K562 (cell line): ENCODE results near the gene TMEM187. TPM values are rescaled to one million over a fixed set of nuclear protein-coding genes. Genes with fewer than 3 reads are reported as not detected.
A peak's percentile ranks its signal among the peaks of the same experiment; 100 is the strongest.

Source experiments
- ATAC-seq: fragments of 200-7000 bp; cut with Tn5 transposase; 3 replicates; pipeline ENCODE4 v1.9.1; 2020; ENCODE audit warnings: moderate library complexity
- BruUV-seq: library from RNA; stranded (reverse); fragments of 400-500 nt; replicated peaks from 2 replicates; lab custom pipeline; 2021; lab: Mats Ljungman, UMichigan
- CTCF ChIA-PET: fragments of 300-600 bp; formaldehyde crosslinking; extraction: SDS; loops from one replicate; lab custom pipeline; 2021; ENCODE audit warnings: low intra/inter-chr PET ratio; lab: Yijun Ruan, JAX
- POLR2A ChIA-PET: fragments of 300-600, 350-650 bp; sonication (Branson Sonifier 250); formaldehyde crosslinking; extraction: SDS; loops from one replicate; lab custom pipeline; 2021; ENCODE audit warnings: antibody characterized with exemption, inconsistent platforms; lab: Yijun Ruan, JAX
- DNase-seq, 4 experiments: peaks; one replicate each; pipeline versions ENCODE4 v3.0.0 to v3.0.0-alpha.2; 2011 to 2018; ENCODE audit warnings: low spot score in 3 of 4, mixed read lengths in 3 of 4; ENCODE audit errors: extremely low read depth in 1 of 4
- FAIRE-seq: peaks from 2 replicates; lab custom pipeline; 2011; peaks lifted over from hg19 to GRCh38; lab: Jason Lieb, UNC
- H2AFZ ChIP-seq: 2 replicates; pipeline ENCODE4 v1.6.0; 2011; ENCODE audit warnings: low read depth, low read length, control low read depth, inconsistent platforms
- H3K27ac ChIP-seq: fragments of 200-600 bp; 3 replicates; pipeline ENCODE4 v1.8.0; 2011; ENCODE audit warnings: low read depth, mild to moderate bottlenecking, control low read depth, inconsistent platforms, low read length, moderate library complexity, mixed read lengths; ENCODE audit errors: extremely low read depth
- H3K27me3 ChIP-seq, 2 experiments: fragments of 300-600 bp in 1 of 2; 2 replicates in 1 of 2; 3 replicates in 1 of 2; pipeline versions ENCODE4 v1.6.0 to v1.8.0; 2011; ENCODE audit warnings: inconsistent platforms in 2 of 2, low read length in 2 of 2, mild to moderate bottlenecking in 1 of 2, mixed read lengths in 1 of 2, moderate library complexity in 1 of 2; ENCODE audit not compliant: control insufficient read depth in 2 of 2, insufficient read depth in 2 of 2
- H3K36me3 ChIP-seq: fragments of 300-600 bp; 3 replicates; pipeline ENCODE4 v1.8.0; 2011; ENCODE audit warnings: mild to moderate bottlenecking, low read length, inconsistent platforms; ENCODE audit not compliant: control insufficient read depth, insufficient read depth
- H3K4me1 ChIP-seq, 2 experiments: fragments of 200-600 bp in 1 of 2; replicated peaks in 1 of 2; 2 replicates in 1 of 2; 3 replicates in 1 of 2; pipeline versions ENCODE4 v1.5.1 to v1.8.0; 2011; ENCODE audit warnings: inconsistent platforms in 2 of 2, low read length in 2 of 2, mild to moderate bottlenecking in 1 of 2, mixed read lengths in 1 of 2, moderate library complexity in 1 of 2; ENCODE audit not compliant: control insufficient read depth in 2 of 2, insufficient read depth in 2 of 2
- H3K4me2 ChIP-seq: 2 replicates; pipeline ENCODE4 v1.6.1; 2011; ENCODE audit warnings: low read length, control low read depth, inconsistent platforms, mixed read lengths; ENCODE audit not compliant: insufficient read depth
- H3K4me3 ChIP-seq: fragments of 200-600 bp; sonication (generic), shearing (Covaris generic); 2 replicates; pipeline ENCODE4 v1.5.1; 2016; ENCODE audit warnings: control low read depth, inconsistent platforms
- H3K79me2 ChIP-seq: fragments of 200-600 bp; 3 replicates; pipeline ENCODE4 v1.8.0; 2011; ENCODE audit warnings: low read length, inconsistent platforms; ENCODE audit not compliant: control insufficient read depth, insufficient read depth
- H3K9ac ChIP-seq, 2 experiments: 2 replicates each; pipeline versions ENCODE4 v1.6.0 to v1.6.1; 2011; ENCODE audit warnings: low read depth in 2 of 2, low read length in 2 of 2, control low read depth in 1 of 2, inconsistent platforms in 1 of 2, mild to moderate bottlenecking in 1 of 2, mixed read lengths in 1 of 2; ENCODE audit not compliant: insufficient read depth in 1 of 2
- H3K9me1 ChIP-seq: one replicate; pipeline ENCODE4 v1.6.0; 2011; ENCODE audit warnings: inconsistent platforms, mild to moderate bottlenecking, low read length, moderate library complexity; ENCODE audit not compliant: control insufficient read depth, insufficient read depth
- H3K9me3 ChIP-seq: replicated peaks from 2 replicates; pipeline ENCODE4 v1.5.1; 2011; ENCODE audit warnings: low read depth, low read length, inconsistent platforms; ENCODE audit not compliant: control insufficient read depth, insufficient read depth
- H4K20me1 ChIP-seq: replicated peaks from 2 replicates; pipeline ENCODE4 v1.6.1; 2011; ENCODE audit warnings: low read length, inconsistent platforms, mixed read lengths; ENCODE audit not compliant: control insufficient read depth, insufficient read depth
- ADNP ChIP-seq: fragments of 200-800 bp; sonication (Bioruptor generic); IDR thresholded peaks from 2 replicates; pipeline ENCODE4 v1.6.1; 2016; ENCODE audit warnings: missing genetic modification characterization, missing compliant biosample characterization
- HNRNPL ChIP-seq: fragments of 200-400 bp; formaldehyde crosslinking; IDR thresholded peaks from 2 replicates; pipeline ENCODE4 v1.6.1; 2017; ENCODE audit warnings: low read depth, mild to moderate bottlenecking, low read length
- KDM1A ChIP-seq, 2 experiments: fragments of 450-650 bp; IDR thresholded peaks; 2 replicates each; pipeline ENCODE4 v1.6.1; 2016; ENCODE audit warnings: mild to moderate bottlenecking in 2 of 2
- NFIC ChIP-seq: fragments of 450-650 bp; IDR thresholded peaks from 2 replicates; pipeline ENCODE4 v1.6.1; 2017; ENCODE audit warnings: mild to moderate bottlenecking, inconsistent platforms
- SNIP1 ChIP-seq: fragments of 450-650 bp; IDR thresholded peaks from 2 replicates; pipeline ENCODE4 v1.7.1; 2017; ENCODE audit warnings: low read depth, mild to moderate bottlenecking
- SRSF7 ChIP-seq: fragments of 200-400 bp; formaldehyde crosslinking; optimal IDR thresholded peaks from 2 replicates; pipeline ENCODE3; 2017; ENCODE audit warnings: mild to moderate bottlenecking, low read depth, low read length
- TAF9B ChIP-seq: fragments of 450-650 bp; IDR thresholded peaks from 2 replicates; pipeline ENCODE4 v1.6.1; 2018; ENCODE audit warnings: mild to moderate bottlenecking; ENCODE audit not compliant: partially characterized antibody
- WGBS: fragments of 100-300 bp; shearing (Covaris generic); methylation state at CpG from one replicate; pipeline ENCODE4 v1.1.6; 2016; ENCODE audit warnings: low coverage, mixed read lengths; ENCODE audit not compliant: insufficient coverage; ENCODE audit errors: missing lambda C conversion rate; 5-methylcytosine and 5-hydroxymethylcytosine counted together
- in situ Hi-C: fragments of 300-500 bp; cut with MboI; formaldehyde crosslinking; loops from 4 replicates; pipeline ENCODE4 v1.15.0; 2018; ENCODE audit warnings: inconsistent platforms, mixed read lengths
- intact Hi-C: fragments of 100-400 bp; cut with micrococcal nuclease; formaldehyde crosslinking; loops from 2 replicates; pipeline ENCODE4 v1.14.2; 2022
- polyA plus RNA-seq, 8 experiments: library from polyadenylated mRNA; depleted of rRNA in 4 of 8; stranded (reverse) in 5 of 8; unstranded in 3 of 8; fragments of >200 nt; fragmentation: Nextera tagmentation in 2 of 8; fragmentation: Illumina TruSeq in 1 of 8; extraction: Ambion mirVana in 2 of 8; extraction: Trizol in 1 of 8; gene quantifications; 2 replicates each; pipeline versions ENCODE4 v1.2.1 to v1.2.3, GENCODE V29; 2011 to 2014; ENCODE audit warnings: inconsistent platforms in 1 of 8, missing spikeins in 1 of 8
- total RNA-seq, 7 experiments: library from RNA; depleted of rRNA in 6 of 7; stranded (reverse); fragments of >200 nt in 6 of 7; fragmentation: Illumina TruSeq in 2 of 7; extraction: Trizol in 2 of 7; gene quantifications; 2 replicates each; pipeline versions ENCODE4 v1.2.1 to v1.2.3, GENCODE V29; 2011 to 2021; ENCODE audit warnings: low replicate concordance in 1 of 7
- TF ChIP-seq, protein P1 (sequence below): fragments of 450-650 bp; formaldehyde crosslinking; IDR thresholded peaks from 2 replicates; pipeline ENCODE4 v1.4.0; 2020; ENCODE audit warnings: mild to moderate bottlenecking, moderate library complexity
- TF ChIP-seq, protein P2 (sequence below): fragments of 200-800 bp; sonication (Bioruptor generic); IDR thresholded peaks from 2 replicates; pipeline ENCODE4 v1.6.1; 2017; ENCODE audit warnings: missing genetic modification characterization, missing compliant biosample characterization
- TF ChIP-seq, protein P3 (sequence below): fragments of 450-650 bp; formaldehyde crosslinking; IDR thresholded peaks from 2 replicates; pipeline ENCODE4 v1.4.0; 2022; ENCODE audit warnings: missing genetic modification characterization
- TF ChIP-seq, protein P4 (sequence below): fragments of 200-800 bp; sonication (Bioruptor generic); IDR thresholded peaks from 2 replicates; pipeline ENCODE4 v1.6.1; 2017; ENCODE audit warnings: missing genetic modification characterization, missing compliant biosample characterization
- TF ChIP-seq, protein P5 (sequence below), 3 experiments: IDR thresholded peaks in 2 of 3; conservative IDR thresholded peaks in 1 of 3; 2 replicates each; pipeline ENCODE4 v1.5.1; 2011 to 2012; ENCODE audit warnings: low read length in 3 of 3, mild to moderate bottlenecking in 3 of 3, control low read depth in 2 of 3, improper control_type of control experiment in 1 of 3, inconsistent platforms in 1 of 3, low read depth in 1 of 3, mixed read lengths in 1 of 3, moderate library complexity in 1 of 3; ENCODE audit not compliant: insufficient read depth in 2 of 3

TMEM187 gene
- total and polyA plus RNA-seq, 9 of the 15 experiments (the other 6 are each of a cell fraction or from before 2014, with no cell fraction given): 0.13 to 6.4 (median 1.6) TPM

DNA sequence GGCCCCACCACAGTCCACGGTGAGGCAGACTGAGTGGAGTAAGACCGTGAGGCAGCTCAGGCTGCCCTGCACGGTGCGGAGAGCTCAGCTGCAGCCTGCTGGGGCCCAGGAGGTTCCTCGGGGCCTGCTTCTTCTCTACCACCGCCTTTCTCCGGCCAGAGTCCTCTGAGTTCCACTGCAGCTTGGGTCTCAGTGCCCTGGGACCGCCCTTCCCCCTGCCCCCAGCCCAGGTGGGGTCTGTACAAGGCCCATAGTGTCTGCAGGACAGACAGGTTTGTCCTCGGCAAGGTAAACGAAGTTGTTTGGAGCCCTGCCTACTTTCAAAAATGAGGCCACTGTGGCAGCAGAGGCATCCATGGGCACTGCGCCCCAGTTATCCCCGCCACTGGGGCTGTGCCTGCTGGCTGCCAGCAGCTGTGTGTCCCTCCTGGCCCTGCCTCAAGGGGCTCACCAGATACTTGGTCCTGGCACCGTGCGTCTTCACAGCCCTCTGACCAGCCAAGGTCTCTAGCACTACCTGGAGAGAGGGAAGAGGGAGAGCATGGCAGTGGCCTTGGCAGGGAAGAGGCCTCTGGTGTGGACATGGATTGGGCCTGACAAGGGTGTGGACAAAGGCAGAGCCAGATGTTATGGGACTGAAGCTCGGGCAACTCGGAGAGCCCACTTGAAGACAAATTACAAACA is 43.2 kb downstream of the TMEM187 start:
- intact Hi-C loops (no loop called here), in situ Hi-C loops (no loop called here)
- no peaks in the 10 kb centered on the region for H3K27me3 ChIP-seq
- TF ChIP-seq SNIP1 (no peak), NFIC (no peak), HNRNPL (no peak), KDM1A (IDR thresholded peaks at IDR 0.05) (no peak), ADNP (tag) (no peak), TAF9B (no peak), SRSF7 (no peak)
- TF ChIP-seq, protein P1, sequence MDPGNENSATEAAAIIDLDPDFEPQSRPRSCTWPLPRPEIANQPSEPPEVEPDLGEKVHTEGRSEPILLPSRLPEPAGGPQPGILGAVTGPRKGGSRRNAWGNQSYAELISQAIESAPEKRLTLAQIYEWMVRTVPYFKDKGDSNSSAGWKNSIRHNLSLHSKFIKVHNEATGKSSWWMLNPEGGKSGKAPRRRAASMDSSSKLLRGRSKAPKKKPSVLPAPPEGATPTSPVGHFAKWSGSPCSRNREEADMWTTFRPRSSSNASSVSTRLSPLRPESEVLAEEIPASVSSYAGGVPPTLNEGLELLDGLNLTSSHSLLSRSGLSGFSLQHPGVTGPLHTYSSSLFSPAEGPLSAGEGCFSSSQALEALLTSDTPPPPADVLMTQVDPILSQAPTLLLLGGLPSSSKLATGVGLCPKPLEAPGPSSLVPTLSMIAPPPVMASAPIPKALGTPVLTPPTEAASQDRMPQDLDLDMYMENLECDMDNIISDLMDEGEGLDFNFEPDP (CRISPR knock-in tag): no peak
- TF ChIP-seq, protein P2, sequence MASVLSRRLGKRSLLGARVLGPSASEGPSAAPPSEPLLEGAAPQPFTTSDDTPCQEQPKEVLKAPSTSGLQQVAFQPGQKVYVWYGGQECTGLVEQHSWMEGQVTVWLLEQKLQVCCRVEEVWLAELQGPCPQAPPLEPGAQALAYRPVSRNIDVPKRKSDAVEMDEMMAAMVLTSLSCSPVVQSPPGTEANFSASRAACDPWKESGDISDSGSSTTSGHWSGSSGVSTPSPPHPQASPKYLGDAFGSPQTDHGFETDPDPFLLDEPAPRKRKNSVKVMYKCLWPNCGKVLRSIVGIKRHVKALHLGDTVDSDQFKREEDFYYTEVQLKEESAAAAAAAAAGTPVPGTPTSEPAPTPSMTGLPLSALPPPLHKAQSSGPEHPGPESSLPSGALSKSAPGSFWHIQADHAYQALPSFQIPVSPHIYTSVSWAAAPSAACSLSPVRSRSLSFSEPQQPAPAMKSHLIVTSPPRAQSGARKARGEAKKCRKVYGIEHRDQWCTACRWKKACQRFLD (CRISPR knock-in tag): no peak
- TF ChIP-seq, protein P3, sequence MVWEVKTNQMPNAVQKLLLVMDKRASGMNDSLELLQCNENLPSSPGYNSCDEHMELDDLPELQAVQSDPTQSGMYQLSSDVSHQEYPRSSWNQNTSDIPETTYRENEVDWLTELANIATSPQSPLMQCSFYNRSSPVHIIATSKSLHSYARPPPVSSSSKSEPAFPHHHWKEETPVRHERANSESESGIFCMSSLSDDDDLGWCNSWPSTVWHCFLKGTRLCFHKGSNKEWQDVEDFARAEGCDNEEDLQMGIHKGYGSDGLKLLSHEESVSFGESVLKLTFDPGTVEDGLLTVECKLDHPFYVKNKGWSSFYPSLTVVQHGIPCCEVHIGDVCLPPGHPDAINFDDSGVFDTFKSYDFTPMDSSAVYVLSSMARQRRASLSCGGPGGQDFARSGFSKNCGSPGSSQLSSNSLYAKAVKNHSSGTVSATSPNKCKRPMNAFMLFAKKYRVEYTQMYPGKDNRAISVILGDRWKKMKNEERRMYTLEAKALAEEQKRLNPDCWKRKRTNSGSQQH (CRISPR knock-in tag): no peak
- TF ChIP-seq, protein P4, sequence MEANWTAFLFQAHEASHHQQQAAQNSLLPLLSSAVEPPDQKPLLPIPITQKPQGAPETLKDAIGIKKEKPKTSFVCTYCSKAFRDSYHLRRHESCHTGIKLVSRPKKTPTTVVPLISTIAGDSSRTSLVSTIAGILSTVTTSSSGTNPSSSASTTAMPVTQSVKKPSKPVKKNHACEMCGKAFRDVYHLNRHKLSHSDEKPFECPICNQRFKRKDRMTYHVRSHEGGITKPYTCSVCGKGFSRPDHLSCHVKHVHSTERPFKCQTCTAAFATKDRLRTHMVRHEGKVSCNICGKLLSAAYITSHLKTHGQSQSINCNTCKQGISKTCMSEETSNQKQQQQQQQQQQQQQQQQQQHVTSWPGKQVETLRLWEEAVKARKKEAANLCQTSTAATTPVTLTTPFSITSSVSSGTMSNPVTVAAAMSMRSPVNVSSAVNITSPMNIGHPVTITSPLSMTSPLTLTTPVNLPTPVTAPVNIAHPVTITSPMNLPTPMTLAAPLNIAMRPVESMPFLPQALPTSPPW (CRISPR knock-in tag): no peak
- TF ChIP-seq, protein P5, sequence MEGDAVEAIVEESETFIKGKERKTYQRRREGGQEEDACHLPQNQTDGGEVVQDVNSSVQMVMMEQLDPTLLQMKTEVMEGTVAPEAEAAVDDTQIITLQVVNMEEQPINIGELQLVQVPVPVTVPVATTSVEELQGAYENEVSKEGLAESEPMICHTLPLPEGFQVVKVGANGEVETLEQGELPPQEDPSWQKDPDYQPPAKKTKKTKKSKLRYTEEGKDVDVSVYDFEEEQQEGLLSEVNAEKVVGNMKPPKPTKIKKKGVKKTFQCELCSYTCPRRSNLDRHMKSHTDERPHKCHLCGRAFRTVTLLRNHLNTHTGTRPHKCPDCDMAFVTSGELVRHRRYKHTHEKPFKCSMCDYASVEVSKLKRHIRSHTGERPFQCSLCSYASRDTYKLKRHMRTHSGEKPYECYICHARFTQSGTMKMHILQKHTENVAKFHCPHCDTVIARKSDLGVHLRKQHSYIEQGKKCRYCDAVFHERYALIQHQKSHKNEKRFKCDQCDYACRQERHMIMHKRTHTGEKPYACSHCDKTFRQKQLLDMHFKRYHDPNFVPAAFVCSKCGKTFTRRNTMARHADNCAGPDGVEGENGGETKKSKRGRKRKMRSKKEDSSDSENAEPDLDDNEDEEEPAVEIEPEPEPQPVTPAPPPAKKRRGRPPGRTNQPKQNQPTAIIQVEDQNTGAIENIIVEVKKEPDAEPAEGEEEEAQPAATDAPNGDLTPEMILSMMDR (IDR thresholded peaks at IDR 0.05 in 2 of 3, conservative IDR thresholded peaks at IDR 0.05 in 1 of 3; ENCODE audit: insufficient read depth in 2 of 3, low read depth in 1 of 3, low read length in 3 of 3): no peak
- H3K4me1 ChIP-seq: peaks cover 9 to 86% of the 10 kb centered on the region in 2 experiments
- 82% methylated on average over 12 of the region's 16 CpGs for WGBS
- peaks cover 80% of the 10 kb centered on the region for H3K36me3 ChIP-seq
- FAIRE-seq: no peak
- H3K27ac ChIP-seq: no peak overlapping the region
- no peaks in the 10 kb centered on the region for H3K9me3 ChIP-seq
- no peaks in the 10 kb centered on the region; the same call in 1 of the 2 replicates for H4K20me1 ChIP-seq
- no peak overlapping the region for H3K4me2 ChIP-seq
- DNase-seq: no peak
- no peak overlapping the region for H2AFZ ChIP-seq
- H3K79me2 ChIP-seq: peaks cover 53% of the 10 kb centered on the region
- ChIA-PET CTCF (interaction anchor here (0.6 kb wide), 1 partner anchor 437 kb away, joined by 3 read pairs; no protein-coding TSS in a partner anchor), POLR2A (interaction anchor here (0.9 to 3.3 kb wide), 3 partner anchors 12 to 42 kb away, joined by 4 to 23 read pairs (median 12); no protein-coding TSS in a partner anchor)
- ATAC-seq: no peak
- H3K4me3 ChIP-seq: no peak overlapping the region
- H3K9ac ChIP-seq: peak overlapping the region in 1 of 2 experiments; percentile 55; a peak in 2 of 4 replicates
- H3K9me1 ChIP-seq: no peaks in the 10 kb centered on the region
- BruUV-seq: no TSS peak
